Vagina (tissue), 2 donors: ENCODE results near the gene HES7. TPM values are rescaled to one million over a fixed set of nuclear protein-coding genes. Genes with fewer than 3 reads are reported as not detected.
"Not testable (repeated sequence)": the region's sequence is repeated elsewhere in the genome, so short reads cannot be mapped to it uniquely, and the experiment has no call there.

Source experiments
- DNase-seq, 2 donors: peaks; one replicate each; pipeline ENCODE4 v3.0.0-alpha.2; 2017; ENCODE audit errors: extremely low spot score in 2 of 2
- H3K27ac ChIP-seq: fragments of 200-600 bp; sonication (generic); one replicate; pipeline ENCODE4 v1.5.1; 2019
- H3K27me3 ChIP-seq: fragments of 200-600 bp; sonication (generic); one replicate; pipeline ENCODE4 v1.5.1; 2019
- H3K36me3 ChIP-seq, 2 donors: fragments of 200-600 bp; sonication (generic); one replicate each; pipeline ENCODE4 v1.5.1; 2017 to 2019
- H3K4me1 ChIP-seq: fragments of 200-600 bp; sonication (generic); one replicate; pipeline ENCODE4 v1.5.1; 2019
- H3K4me3 ChIP-seq, 2 donors: fragments of 200-600 bp; sonication (generic); 1 replicate in 1 of 2; 2 replicates in 1 of 2; pipeline ENCODE4 v1.5.1; 2016 to 2019
- H3K9me3 ChIP-seq: fragments of 200-600 bp; sonication (generic); one replicate; pipeline ENCODE4 v1.5.1; 2019
- POLR2A ChIP-seq, 2 donors: fragments of 450-650 bp; IDR thresholded peaks; one replicate each; pipeline ENCODE4 v1.6.1; 2017; ENCODE audit warnings: antibody characterized with exemption in 2 of 2, mild to moderate bottlenecking in 2 of 2, moderate library complexity in 2 of 2
- POLR2AphosphoS5 ChIP-seq, 2 donors: sonication (generic); formaldehyde crosslinking; IDR thresholded peaks; one replicate each; pipeline ENCODE4 v1.9.0; 2017; ENCODE audit warnings: antibody characterized with exemption in 2 of 2, mild to moderate bottlenecking in 2 of 2, low read depth in 1 of 2; ENCODE audit not compliant: insufficient read depth in 1 of 2
- intact Hi-C: fragments of 100-400 bp; cut with DNase I; formaldehyde crosslinking; loops from one replicate; pipeline ENCODE4 v1.15.1; 2023
- total RNA-seq: library from RNA; depleted of rRNA; stranded (reverse); fragments of >200 nt; gene quantifications from one replicate; pipeline ENCODE4 v1.2.3, GENCODE V29; 2016
- TF ChIP-seq, protein P1 (sequence below), 3 experiments: fragments of 450-650 bp in 2 of 3; fragments of 200-600 bp in 1 of 3; sonication (generic) in 1 of 3; IDR thresholded peaks; one replicate each; pipeline ENCODE4 v1.5.1; 2017 to 2019; ENCODE audit warnings: antibody characterized with exemption in 3 of 3, mild to moderate bottlenecking in 2 of 3, moderate library complexity in 2 of 3

The HES7 gene
- total RNA-seq, 1 donor from 2014 or later: not detected

DNA sequence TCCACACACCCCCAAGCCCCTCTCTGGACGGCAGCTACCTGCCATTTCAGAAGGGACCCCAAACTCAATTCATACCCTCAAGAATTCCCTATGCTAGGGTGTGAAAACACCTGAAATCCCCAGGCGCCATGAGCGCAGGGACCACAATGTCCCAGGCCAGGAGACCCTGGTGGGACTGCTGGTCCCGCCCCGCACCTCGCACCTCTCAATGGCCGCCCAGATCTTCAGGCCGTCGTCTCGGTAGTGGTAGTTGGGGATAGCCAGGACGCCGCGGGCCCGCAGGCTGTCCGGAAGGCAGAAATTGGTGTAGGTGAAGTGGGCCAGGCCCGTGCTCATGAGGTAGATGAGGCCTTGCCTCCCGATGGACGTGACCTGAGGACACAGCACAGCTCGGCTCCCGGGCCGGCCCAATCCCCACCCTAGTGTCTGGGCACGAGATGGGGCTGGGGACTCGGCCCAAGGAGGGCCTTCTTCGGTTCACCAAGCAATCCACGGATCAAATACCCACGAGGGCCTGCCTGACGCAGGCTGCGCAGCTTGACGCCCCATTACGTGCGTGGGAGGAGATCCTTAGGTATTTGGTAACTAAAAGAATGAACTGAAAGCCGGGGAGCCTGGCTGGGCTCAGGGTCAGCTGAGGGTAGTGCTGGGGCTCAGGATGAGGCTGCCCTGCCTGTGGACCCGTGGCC, 14.8 kb downstream of the HES7 start:
- no peaks in the 10 kb centered on the region for H3K9me3 ChIP-seq
- no peak overlapping the region for H3K4me3 ChIP-seq
- TF ChIP-seq POLR2AphosphoS5 (IDR thresholded peaks at IDR 0.05; ENCODE audit: insufficient read depth in 1 of 2, low read depth in 1 of 2): no peak
- TF ChIP-seq, protein P1, sequence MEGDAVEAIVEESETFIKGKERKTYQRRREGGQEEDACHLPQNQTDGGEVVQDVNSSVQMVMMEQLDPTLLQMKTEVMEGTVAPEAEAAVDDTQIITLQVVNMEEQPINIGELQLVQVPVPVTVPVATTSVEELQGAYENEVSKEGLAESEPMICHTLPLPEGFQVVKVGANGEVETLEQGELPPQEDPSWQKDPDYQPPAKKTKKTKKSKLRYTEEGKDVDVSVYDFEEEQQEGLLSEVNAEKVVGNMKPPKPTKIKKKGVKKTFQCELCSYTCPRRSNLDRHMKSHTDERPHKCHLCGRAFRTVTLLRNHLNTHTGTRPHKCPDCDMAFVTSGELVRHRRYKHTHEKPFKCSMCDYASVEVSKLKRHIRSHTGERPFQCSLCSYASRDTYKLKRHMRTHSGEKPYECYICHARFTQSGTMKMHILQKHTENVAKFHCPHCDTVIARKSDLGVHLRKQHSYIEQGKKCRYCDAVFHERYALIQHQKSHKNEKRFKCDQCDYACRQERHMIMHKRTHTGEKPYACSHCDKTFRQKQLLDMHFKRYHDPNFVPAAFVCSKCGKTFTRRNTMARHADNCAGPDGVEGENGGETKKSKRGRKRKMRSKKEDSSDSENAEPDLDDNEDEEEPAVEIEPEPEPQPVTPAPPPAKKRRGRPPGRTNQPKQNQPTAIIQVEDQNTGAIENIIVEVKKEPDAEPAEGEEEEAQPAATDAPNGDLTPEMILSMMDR (IDR thresholded peaks at IDR 0.05): no peak
- TF ChIP-seq POLR2A (IDR thresholded peaks at IDR 0.05): no peak

DNA sequence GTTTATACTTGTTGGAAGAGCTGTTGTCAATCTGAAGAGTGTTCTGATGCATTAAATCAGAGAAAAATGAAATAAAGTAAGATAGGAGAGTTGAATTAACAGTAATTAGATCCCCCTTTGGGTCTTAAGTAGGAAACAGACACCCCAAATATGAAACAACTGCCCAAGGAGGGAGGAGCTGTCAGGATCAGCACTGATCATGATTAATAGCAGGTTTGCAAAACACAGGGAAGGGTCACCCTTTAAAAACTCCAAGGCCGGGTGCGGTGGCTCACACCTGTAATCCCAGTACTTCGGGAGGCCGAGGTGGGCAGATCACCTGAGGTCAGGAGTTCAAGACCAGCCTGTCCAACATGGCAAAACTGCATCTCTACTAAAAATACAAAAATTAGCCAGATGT, 16.9 kb downstream of the HES7 start:
- H3K27me3 ChIP-seq, H3K36me3 ChIP-seq, DNase-seq, intact Hi-C loops, H3K27ac ChIP-seq, H3K9me3 ChIP-seq, H3K4me3 ChIP-seq: not testable (repeated sequence)
- peaks cover 13% of the 10 kb centered on the region for H3K4me1 ChIP-seq

More for the DNA sequence above, 14.8 kb downstream of the HES7 start:
- intact Hi-C loops: no loop called here
- Histone ChIP-seq H3K27me3 (peaks cover 9% of the 10 kb centered on the region), H3K4me1 (peaks cover 13% of the 10 kb centered on the region), H3K36me3 (no peaks in the 10 kb centered on the region), H3K27ac (no peak overlapping the region)
- no peak for DNase-seq

DNA sequence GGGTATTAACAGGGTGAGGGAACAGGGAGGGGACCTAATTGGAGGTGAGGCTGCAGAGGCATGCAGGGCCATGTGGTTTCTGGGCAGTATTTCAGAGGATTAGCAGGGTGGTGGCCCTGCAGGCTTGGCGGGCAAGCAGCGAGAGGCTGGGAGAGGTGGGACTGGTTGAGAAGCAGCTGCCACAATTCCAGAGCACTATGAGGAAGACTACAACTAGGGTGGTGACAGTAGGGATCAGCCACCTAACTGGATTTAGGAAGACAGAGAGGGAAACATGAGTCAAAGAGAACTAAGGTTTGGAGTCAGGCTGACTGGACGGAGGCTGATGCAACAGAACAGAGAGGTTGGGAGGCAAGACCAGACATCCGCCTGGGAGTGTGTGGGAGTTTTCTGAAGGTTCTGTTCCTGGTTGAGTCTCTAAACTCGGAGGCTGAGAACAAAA, 17.9 kb downstream of the HES7 start:
- TF ChIP-seq POLR2A (IDR thresholded peaks at IDR 0.05): no peak
- peak; percentile 14 to 50 for TF ChIP-seq POLR2AphosphoS5 (IDR thresholded peaks at IDR 0.05; ENCODE audit: insufficient read depth in 1 of 2, low read depth in 1 of 2)
- no peaks in the 10 kb centered on the region for H3K36me3 ChIP-seq
- no peak for DNase-seq
- no peak overlapping the region for H3K4me3 ChIP-seq
- H3K27me3 ChIP-seq: peaks cover 9% of the 10 kb centered on the region
- intact Hi-C loops: no loop called here
- H3K4me1 ChIP-seq: peaks cover 13% of the 10 kb centered on the region
- no peaks in the 10 kb centered on the region for H3K9me3 ChIP-seq
- no peak overlapping the region for H3K27ac ChIP-seq

DNA sequence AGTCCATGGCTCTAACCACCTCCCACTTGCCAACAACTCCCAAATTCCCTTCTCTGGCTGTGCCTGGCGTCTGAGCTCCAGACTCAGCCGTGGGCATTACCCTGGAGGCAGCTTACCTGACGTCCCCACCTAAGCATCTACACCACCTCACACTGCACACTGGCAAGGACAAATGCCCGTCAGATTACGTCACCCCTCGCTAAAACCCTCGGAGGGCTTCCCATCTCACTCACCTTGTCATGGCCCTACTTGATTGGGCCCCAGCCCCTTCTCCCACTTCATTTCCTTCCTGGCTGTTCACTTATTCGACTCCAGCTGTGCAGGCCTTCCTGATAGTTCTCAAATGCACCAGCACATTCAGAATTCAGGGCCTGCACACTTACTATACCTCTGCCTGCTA, 19.0 kb downstream of the HES7 start:
- peaks cover 7% of the 10 kb centered on the region for H3K4me1 ChIP-seq
- no peak overlapping the region for H3K27ac ChIP-seq
- DNase-seq: no peak
- H3K27me3 ChIP-seq: peaks cover 3% of the 10 kb centered on the region
- no peaks in the 10 kb centered on the region for H3K9me3 ChIP-seq
- intact Hi-C loops: no loop called here
- H3K36me3 ChIP-seq: no peaks in the 10 kb centered on the region
- TF ChIP-seq, protein P1 (IDR thresholded peaks at IDR 0.05): no peak
- TF ChIP-seq POLR2AphosphoS5 (IDR thresholded peaks at IDR 0.05; ENCODE audit: insufficient read depth in 1 of 2, low read depth in 1 of 2) (no peak), POLR2A (IDR thresholded peaks at IDR 0.05) (no peak)
- no peak overlapping the region for H3K4me3 ChIP-seq

DNA sequence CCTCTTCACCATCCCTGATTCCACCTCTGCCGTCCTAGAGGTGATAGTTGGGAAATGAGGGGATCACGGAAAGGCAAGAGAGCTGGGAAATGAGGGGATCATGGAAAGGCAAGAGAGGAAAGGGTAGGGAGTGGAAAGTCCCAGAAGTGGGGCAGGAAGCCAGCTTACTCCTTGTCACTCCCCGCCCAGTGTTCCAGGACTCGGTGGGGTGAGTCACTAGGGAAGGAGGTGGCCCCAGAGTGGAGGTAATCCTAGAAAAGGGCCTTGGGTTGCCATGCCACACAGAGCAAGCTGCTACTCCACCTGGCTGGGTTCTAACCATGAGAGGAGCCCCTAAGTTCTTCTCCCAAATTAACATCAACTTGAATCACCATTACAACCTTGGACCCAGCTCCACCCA, 20.4 kb downstream of the HES7 start:
- Histone ChIP-seq H3K4me3 (no peak overlapping the region), H3K9me3 (no peaks in the 10 kb centered on the region), H3K4me1 (no peaks in the 10 kb centered on the region), H3K27ac (peak overlapping the region; percentile 20), H3K36me3 (no peaks in the 10 kb centered on the region), H3K27me3 (no peaks in the 10 kb centered on the region)
- no peak for DNase-seq
- intact Hi-C loops: no loop called here
- TF ChIP-seq POLR2A (IDR thresholded peaks at IDR 0.05): no peak
- TF ChIP-seq, protein P1 (IDR thresholded peaks at IDR 0.05): no peak
- no peak for TF ChIP-seq POLR2AphosphoS5 (IDR thresholded peaks at IDR 0.05; ENCODE audit: insufficient read depth in 1 of 2, low read depth in 1 of 2)

DNA sequence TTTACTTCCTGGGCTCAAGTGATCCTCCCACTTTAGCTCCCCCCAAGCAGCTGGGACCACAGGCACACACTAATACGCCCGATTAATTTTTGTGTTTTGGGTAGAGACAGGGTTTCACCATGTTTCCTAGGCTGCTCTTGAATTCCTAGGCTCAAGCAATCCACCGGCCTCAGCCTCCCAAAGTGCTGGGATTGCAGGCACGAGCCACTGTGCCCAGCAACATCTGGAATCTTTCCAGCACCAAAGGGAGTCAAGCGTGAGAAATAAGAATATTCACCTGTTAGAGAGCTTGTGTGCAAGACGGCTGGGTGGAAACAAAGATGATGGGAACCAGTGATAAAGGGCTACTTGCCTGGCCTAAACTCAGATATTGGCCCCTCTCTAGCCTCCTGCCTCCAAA, 22.2 kb downstream of the HES7 start:
- DNase-seq: no peak
- intact Hi-C loops: no loop called here
- TF ChIP-seq POLR2AphosphoS5 (IDR thresholded peaks at IDR 0.05; ENCODE audit: insufficient read depth in 1 of 2, low read depth in 1 of 2) (no peak), POLR2A (IDR thresholded peaks at IDR 0.05) (no peak)
- TF ChIP-seq, protein P1 (IDR thresholded peaks at IDR 0.05): no peak

More for the DNA sequence above, 22.2 kb downstream of the HES7 start:
- Histone ChIP-seq H3K36me3 (no peaks in the 10 kb centered on the region), H3K4me1 (no peaks in the 10 kb centered on the region), H3K27me3 (no peaks in the 10 kb centered on the region), H3K9me3 (no peaks in the 10 kb centered on the region), H3K27ac (no peak overlapping the region), H3K4me3 (no peak overlapping the region)
